ENCODE results near the gene PPIL6.

The PPIL6 gene

GRCh38 chr6:109362102-109362884, 78.1 kb downstream of the PPIL6 start:
- no peak for DNase-seq (ENCODE audit: low read depth)

DNA sequence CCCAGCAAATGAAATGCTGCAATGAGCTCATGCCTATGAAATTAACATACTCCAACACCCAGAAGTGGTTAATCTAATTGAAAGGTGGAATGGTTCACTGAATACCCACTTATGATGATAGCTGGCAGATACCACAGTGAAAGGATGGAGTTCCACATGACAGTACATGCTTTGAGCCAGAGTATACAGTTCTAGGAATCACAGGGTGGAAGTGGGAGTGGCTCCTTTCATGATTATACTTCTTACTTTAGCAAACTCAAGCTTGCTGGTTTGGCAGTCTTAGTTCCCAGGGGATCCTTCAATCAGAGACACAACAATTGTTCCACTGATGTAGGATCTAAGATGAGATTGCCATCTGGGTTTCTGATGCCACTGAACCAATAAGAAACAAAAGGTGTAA, 79.6 kb downstream of the PPIL6 start:
- DNase-seq (ENCODE audit: low read depth) = no peak

GRCh38 chr6:109360281-109360680, 80.1 kb downstream of the PPIL6 start:
- no peak for DNase-seq (ENCODE audit: low read depth)

DNA sequence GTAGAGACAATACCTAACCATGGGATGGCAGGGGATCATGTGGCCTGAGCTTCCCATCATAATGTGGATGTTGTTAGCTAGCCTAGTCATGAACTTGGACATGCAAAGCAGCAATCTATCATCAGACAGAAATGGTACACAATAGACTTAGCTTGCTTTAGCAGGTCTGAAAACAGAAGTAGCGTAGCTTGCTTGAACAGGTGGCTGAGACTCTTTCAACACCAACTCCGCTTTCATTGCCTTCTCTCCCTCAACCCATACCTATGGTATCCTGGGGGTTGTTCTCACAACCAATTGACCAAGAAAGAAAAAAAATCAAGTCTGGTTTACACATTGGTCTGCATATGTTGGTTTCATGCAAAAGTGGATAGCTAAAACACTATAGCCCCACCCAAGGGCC, 81.2 kb downstream of the PPIL6 start:
- no peak for DNase-seq (ENCODE audit: low read depth)

- no peak for DNase-seq (ENCODE audit: low read depth)
These were observed 82.2 kb downstream of the PPIL6 start for GRCh38 chr6:109358204-109358603.

DNA sequence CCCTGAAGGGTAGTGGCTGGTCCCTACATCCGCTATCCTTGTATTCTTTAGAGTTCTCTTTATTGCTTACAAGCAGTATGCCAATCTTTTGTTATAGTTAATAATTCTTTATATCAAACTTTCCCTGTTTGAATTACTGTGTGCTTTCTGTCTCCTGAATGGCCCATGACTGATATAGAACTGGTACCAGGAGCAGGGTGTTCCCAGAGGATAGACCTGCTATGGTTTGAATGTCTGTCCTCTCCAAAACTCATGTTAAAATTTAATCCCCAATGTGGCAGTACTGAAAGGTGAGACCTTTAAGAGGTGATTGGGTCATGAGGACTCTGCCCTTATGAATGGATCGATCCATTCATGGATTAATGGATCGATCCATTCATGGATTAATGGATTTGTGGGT, 84.2 kb downstream of the PPIL6 start:
- DNase-seq (ENCODE audit: low read depth) = no peak

GRCh38 chr6:109351231-109352130, 88.9 kb downstream of the PPIL6 start:
- no peak for DNase-seq (ENCODE audit: low read depth)

- no peak for DNase-seq (ENCODE audit: low read depth)
These were observed 90.9 kb downstream of the PPIL6 start for GRCh38 chr6:109349419-109349987.

DNA sequence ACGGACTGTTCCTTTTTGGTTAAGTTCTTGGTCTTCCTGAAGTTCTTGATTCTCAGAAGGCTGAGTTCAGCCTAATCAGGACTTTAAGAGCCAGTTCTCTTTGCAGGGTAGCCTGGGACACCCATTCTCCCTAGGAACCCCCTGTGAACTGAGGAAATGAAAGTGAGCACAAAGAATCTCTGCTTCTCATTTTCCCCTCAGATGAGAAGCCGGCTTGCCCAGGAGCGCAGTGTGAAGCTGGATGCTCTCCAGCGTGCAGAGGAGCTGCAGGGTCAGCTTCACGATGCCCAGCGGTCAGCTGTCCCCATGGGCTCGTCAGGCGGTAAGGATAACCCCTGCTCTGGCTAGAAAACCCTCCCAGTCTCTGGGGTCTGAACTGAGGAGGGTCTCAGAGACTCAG, 92.2 kb downstream of the PPIL6 start:
- no peak for DNase-seq (ENCODE audit: low read depth)

GRCh38 chr6:109347779-109348178, 92.6 kb downstream of the PPIL6 start:
- no peak for DNase-seq (ENCODE audit: low read depth)

DNA sequence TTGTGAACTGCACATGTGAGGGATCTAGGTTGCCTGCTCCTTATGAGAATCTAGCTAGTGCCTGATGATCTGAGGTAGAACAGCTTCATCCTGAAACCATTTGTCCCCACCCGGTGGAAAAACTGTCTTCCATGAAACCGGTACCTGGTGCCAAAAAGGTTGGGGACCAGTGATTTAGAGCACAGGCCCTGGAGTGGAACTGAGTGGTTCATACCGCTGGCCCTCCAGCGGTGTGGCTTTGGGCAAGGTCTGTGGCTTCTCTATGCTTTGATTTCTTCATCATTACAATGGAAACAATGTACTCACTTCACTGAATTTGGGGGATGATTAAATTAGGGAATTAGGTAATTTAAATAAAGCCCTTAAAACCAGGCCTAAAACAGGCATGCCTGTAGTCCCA, 94.4 kb downstream of the PPIL6 start:
- no peak for DNase-seq (ENCODE audit: low read depth)

GRCh38 chr6:109344226-109344625, 96.2 kb downstream of the PPIL6 start:
- DNase-seq (ENCODE audit: low read depth) = no peak

GRCh38 chr6:109343518-109343917, 96.9 kb downstream of the PPIL6 start:
- no peak for DNase-seq (ENCODE audit: low read depth)

- DNase-seq (ENCODE audit: low read depth) = no peak
These were observed 97.5 kb downstream of the PPIL6 start for GRCh38 chr6:109342911-109343310.

DNA sequence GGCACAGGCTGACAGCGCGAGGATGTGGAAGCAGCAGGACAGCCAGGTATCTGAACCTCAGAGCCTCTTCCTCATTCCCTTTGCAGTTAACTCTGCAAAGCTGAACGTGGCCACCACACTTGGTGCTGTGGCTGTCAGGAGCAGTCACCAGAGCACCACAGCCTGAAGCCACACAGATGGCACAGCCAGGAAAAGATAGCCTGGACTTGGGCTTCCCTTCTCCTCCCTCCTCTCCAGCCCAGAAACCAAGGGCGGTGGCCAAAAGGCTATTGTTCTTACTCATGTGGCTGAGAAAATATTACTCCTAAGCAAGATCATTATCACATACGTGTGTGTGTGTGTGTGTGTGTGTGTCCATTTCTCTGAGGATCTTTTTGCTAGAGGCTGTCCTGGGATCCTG, 97.9 kb downstream of the PPIL6 start:
- no peak for DNase-seq (ENCODE audit: low read depth)

DNA sequence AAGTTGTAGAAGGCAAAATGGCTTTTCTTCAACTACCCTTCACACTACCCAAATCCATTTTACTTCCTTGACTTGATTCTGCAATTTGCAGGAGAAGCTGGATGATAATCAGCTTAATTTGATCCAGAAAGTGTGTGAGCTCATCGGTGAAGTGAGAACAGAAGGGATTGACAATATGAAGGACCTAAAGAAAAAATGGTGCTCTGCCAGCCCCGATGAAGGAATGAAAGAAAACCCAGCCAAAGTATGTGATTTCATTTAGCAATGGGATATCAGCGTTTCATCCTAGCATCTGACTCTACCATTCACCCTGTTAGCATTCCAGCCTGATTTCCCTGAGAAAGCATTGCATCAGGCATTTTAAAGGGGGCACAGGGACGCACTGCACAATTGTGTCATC, 99.6 kb downstream of the PPIL6 start:
- no peak for DNase-seq (ENCODE audit: low read depth)
